HFF-Myc (cell line): ENCODE measurements around the gene NLGN1.
"Not testable (repeated sequence)": the region's sequence is repeated elsewhere in the genome, so short reads cannot be mapped to it uniquely, and the experiment has no call there.

ENCODE experiments used
- DNase-seq: peaks from one replicate; pipeline ENCODE4 v3.0.0-alpha.2; 2011; ENCODE audit warnings: low read depth; ENCODE audit errors: extremely low read depth
- H3K4me3 ChIP-seq: replicated peaks from 2 replicates; pipeline ENCODE4 v1.5.1; 2011; ENCODE audit warnings: low read depth, mild to moderate bottlenecking, control low read depth, low read length
- CTCF ChIP-seq: IDR thresholded peaks from 2 replicates; pipeline ENCODE4 v1.5.1; 2012; ENCODE audit warnings: mild to moderate bottlenecking, low read depth, low read length, control low read depth; ENCODE audit errors: missing control alignments

NLGN1 gene

GRCh38 chr3:174220775-174221554 lies 823.4 kb downstream of the NLGN1 start:
- no peak for DNase-seq
- no peak overlapping the region for H3K4me3 ChIP-seq
- TF ChIP-seq CTCF: no peak

GRCh38 chr3:174223042-174223441 lies 825.5 kb downstream of the NLGN1 start:
- H3K4me3 ChIP-seq: no peak overlapping the region
- no peak for DNase-seq
- no peak for TF ChIP-seq CTCF

GRCh38 chr3:174223626-174224025 lies 826.1 kb downstream of the NLGN1 start:
- DNase-seq: no peak
- TF ChIP-seq CTCF: no peak
- no peak overlapping the region for H3K4me3 ChIP-seq

GRCh38 chr3:174229916-174230315 lies 832.4 kb downstream of the NLGN1 start:
- TF ChIP-seq CTCF: no peak
- no peak overlapping the region for H3K4me3 ChIP-seq
- no peak for DNase-seq

GRCh38 chr3:174232028-174232657 lies 834.6 kb downstream of the NLGN1 start:
- not testable (repeated sequence) for H3K4me3 ChIP-seq, DNase-seq

- no peak for DNase-seq
- TF ChIP-seq CTCF: no peak
- H3K4me3 ChIP-seq: no peak overlapping the region
Observed at GRCh38 chr3:174232658-174233429, 835.3 kb downstream of the NLGN1 start.

GRCh38 chr3:174233511-174233910 lies 836.0 kb downstream of the NLGN1 start:
- no peak overlapping the region for H3K4me3 ChIP-seq

More at GRCh38 chr3:174233511-174233910, 836.0 kb downstream of the NLGN1 start:
- no peak for TF ChIP-seq CTCF
- no peak for DNase-seq
